ENCODE data around the gene STX10.

- TF ChIP-seq EZH2 (IDR thresholded peaks at IDR 0.05; ENCODE audit: low read depth) = no peak
- TF ChIP-seq CTCF (conservative IDR thresholded peaks at IDR 0.05) = no peak
Observed at GRCh38 chr19:13133241-13133870, 16.8 kb downstream of the STX10 start.

Measured in PC-9 (cell line).